Ramos (cell line): ENCODE measurements around the gene PPP1R26.
"Not testable (repeated sequence)": the region's sequence is repeated elsewhere in the genome, so short reads cannot be mapped to it uniquely, and the experiment has no call there.

ENCODE experiments used
- in situ Hi-C: fragments of 300-500 bp; cut with MboI; formaldehyde crosslinking; loops from one replicate; pipeline ENCODE4 v1.14.3; 2022; ENCODE audit warnings: low sequenced_read_pairs; ENCODE audit not compliant: unreplicated experiment

The PPP1R26 gene

GRCh38 chr9:135519179-135519971, 39.8 kb downstream of the PPP1R26 start:
- in situ Hi-C loops: no loop called here

DNA sequence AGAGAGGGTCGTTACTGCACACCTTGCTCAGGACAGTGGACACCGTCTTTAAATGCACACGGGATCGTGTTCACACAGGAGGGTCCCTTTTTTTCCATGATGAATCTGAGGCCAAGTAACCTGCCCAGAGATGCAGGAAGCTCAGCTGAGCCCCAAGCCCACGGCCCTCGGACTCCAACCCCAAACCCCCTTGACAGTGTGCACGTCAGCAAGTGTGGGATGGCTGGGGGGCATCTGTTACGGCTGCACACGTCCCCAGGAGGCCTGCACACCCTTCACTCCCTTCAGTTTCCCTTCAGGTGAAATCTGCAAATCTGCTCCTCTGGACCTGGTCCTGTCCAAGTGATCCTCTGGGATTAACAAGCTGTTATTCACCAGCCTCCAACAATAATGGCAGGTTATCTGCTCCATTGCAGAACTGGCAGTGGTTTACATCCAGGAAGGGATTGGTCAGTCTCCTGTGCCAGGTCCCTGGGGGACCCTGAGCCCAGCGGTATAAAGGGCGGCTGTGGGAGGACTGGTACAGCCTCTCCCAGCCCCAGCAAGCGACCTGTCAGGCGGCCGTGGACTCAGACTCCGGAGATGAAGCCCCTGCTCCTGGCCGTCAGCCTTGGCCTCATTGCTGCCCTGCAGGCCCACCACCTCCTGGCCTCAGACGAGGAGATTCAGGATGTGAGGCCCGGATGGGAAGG, 41.5 kb downstream of the PPP1R26 start, which contains the start of gene LCN1:
Gene LCN1, plus strand, starts transcription at position 525 of the 692 bp plus-strand sequence. Its CDS starts 58 bp downstream, at position 583.
- in situ Hi-C loops: no loop called here

- in situ Hi-C loops: no loop called here
These were observed 42.1 kb downstream of the PPP1R26 start for GRCh38 chr9:135521608-135522095.

GRCh38 chr9:135522137-135522877, 42.7 kb downstream of the PPP1R26 start:
- in situ Hi-C loops: no loop called here

DNA sequence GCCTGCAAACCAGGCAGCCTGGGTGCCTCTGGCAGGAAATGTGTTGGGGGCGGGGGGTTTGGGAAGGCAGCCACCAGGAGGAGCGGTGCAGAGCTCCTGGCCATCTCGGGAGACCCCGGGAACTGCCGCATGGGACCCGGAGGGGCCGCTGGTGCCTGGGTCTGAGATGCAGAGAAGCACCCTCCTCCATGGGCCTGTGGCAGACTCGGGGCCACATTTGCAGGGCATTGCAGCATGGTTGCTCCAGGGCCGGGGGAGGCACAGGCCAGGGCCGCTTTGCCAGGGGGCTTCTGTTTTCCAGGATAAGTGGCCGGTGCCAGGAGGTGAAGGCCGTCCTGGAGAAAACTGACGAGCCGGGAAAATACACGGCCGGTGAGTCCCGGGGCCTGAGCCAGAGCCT, 43.3 kb downstream of the PPP1R26 start:
- in situ Hi-C loops: no loop called here

DNA sequence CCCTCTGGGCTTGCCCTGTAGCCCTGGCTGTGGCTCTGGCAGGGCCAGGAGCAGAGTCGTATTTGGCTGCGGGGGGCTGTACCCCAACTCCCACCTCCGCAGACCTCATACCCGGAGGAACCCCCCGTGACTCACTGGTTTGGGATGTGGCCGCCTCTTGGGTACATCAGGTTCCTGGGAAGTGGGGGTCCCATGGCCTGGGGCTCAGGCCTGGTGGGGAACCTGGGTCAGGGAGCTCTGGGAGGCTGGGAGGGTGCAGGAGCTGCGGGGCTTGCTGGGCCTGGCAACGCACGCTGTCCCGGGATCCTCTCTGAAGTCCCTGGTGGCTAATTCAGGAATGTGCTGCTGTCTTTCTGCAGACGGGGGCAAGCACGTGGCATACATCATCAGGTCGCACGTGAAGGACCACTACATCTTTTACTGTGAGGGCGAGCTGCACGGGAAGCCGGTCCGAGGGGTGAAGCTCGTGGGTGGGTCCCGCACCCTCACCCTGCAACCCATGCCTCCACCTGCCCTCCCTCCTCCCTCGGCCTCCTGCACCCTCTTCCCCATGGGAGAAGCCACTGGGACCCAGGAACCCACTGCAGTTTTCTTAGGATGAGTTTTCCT, 44.0 kb downstream of the PPP1R26 start:
- in situ Hi-C loops: no loop called here

GRCh38 chr9:135524130-135524861, 44.7 kb downstream of the PPP1R26 start:
- in situ Hi-C loops: no loop called here

GRCh38 chr9:135525241-135526088, 45.9 kb downstream of the PPP1R26 start:
- in situ Hi-C loops: no loop called here

DNA sequence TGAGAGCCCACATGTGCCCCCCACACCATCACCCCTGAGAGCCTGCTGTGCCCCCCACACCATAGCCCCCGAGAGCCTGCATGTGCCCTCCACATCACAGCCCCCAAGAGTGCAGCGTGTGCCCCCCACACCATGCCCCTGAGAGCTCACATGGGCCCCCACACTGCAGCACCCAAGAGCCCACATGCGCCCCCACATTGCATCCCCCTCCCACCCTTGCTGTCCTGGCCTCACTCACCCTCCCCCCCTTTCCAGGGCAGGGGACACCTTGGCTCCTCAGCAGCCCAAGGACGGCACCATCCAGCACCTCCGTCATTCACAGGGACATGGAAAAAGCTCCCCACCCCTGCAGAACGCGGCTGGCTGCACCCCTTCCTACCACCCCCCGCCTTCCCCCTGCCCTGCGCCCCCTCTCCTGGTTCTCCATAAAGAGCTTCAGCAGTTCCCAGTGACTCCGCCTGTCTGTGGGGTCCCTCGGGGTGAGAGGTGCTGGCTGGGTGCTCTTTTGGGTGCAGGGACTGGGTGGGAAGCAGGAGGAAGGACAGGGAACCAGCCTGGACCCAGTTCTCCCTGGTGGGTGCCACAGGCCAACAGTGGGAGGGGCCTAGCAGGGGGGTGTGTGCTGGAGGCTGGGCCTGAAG, 46.6 kb downstream of the PPP1R26 start:
- in situ Hi-C loops: no loop called here

DNA sequence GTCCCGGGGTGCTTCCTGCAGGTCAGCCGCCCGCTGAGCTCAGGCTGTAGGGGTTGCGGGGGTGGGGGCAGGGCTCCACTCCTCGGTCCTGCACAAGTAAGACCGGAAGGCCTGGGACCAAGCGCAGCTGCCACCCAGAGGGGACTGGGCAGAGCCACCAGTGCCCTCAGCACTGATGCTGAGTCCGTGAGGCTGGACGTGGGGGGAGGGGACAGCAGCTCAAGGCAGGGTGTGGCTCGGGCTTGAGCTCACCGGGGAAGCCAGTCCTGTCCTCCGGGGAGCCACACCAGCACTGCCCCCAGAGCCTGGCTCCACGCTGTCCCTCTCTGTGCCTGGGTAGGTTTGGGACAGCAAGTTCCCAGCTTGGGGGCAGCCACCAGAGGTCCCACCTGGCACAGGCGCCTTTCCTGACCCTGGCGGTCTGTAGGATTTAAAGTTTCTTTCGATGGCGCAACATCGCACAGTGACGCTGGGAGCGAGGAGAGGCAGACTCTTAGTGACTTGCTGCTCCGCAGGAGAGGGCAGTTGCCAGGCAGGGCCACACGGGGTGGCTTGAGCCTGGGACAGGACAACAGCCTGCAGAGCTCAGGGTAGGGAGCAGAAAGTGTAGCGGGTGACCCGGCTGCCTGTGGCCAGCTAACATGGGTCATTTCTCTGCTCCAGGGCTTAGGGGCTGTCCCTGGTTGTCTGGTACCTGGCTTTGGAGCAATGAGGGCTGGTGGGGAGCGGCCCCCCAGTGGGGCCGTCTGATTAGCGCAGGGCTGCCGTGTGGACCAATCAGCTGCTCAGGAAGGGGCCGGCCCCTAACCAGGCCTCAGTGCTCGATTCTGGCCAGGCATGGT, 47.4 kb downstream of the PPP1R26 start:
- in situ Hi-C loops: no loop called here

DNA sequence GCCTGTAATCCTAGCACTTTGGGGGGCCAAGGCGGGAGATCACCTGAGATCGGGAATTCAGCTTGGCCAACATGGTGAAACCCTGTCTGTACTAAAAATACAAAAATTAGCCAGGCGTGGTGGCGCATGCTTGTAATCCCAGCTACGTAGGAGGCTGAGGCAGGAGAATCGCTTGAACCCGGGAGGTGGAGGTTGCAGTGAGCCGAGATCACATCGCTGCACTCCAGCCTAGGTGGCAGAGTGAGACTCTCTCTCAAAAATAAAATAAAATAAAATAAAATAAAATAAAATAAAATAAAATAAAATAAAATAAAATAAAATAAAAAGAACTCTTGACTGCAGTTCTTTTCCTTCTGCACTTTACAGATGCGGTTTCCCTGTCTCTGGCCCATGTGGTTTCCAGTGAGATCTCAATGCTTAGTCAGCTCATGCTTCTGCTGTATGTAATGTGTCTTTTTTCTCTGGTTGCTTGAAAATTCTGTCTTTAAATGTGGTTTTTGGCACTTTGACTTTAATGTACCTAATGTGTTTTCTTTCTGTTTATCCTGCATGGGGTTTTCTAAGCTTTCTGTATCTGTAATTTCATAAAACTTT, 49.4 kb downstream of the PPP1R26 start:
- in situ Hi-C loops: not testable (repeated sequence)

- in situ Hi-C loops: no loop called here
These were observed 50.6 kb downstream of the PPP1R26 start for GRCh38 chr9:135530146-135530545.

DNA sequence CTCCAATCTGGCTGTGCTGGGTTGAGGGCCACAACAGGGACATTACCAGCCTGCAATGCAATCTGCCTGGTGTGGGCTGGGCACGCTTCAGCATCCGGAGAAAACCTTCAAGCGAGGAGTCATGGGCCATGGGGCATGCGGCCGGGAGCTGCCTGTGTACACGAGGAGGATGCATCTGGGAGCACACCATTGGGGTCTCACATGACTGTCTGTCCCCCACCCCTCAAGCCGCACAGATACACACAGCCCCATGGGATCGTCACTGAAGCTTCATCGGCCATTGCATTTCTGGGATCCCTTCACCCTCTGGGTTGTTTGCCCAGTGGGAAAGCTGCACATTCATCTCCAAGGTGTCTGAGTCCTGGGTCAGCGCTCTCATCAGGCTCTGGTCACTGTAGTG, 51.5 kb downstream of the PPP1R26 start:
- in situ Hi-C loops: no loop called here

GRCh38 chr9:135533113-135533512, 53.5 kb downstream of the PPP1R26 start:
- in situ Hi-C loops: no loop called here

DNA sequence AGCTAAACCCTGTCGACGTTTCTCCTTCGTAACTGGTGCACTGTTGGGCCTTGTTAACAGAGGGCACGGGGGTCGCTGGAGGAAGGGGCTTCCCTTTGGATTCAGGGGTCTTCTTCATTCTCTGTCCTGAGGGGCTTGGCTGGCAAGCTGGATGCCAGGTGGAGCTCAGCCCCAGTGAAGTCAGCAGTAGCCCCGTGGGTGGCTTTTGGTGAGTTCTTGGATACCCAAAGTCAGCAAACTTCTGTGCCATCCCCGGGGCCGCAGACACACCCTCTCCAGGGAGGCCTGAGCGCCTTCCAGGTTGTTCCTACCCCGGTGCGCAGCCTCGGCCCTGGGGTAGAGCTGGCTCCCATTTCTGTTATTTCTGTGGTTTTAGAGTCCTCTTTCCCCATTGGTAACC, 54.1 kb downstream of the PPP1R26 start:
- in situ Hi-C loops: no loop called here

DNA sequence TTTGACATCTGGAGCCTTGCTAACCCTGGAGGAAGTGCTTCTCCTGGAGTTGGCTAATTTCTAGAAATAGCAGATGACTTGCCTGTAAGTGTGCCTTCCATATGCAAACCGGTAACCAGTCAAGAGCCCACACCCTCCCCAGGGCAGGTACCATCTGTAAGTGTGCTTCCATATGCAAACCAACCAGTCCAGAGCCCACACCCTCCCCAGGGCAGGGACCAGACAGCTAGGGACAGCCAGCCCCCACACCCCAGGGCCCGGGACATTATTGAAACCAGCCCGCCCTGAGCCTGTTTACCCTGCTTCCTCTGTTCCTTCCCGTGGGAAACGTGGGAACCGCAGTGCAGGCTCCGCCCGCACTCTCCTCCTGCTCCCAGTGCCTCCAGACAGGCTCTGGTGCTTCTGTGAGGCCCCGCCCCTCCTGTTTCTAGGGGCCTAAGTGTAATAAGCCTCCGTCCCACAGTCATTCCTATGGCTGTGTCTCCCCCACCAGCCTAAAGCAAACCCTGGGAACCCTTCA, 54.7 kb downstream of the PPP1R26 start:
- in situ Hi-C loops: not testable (repeated sequence)

DNA sequence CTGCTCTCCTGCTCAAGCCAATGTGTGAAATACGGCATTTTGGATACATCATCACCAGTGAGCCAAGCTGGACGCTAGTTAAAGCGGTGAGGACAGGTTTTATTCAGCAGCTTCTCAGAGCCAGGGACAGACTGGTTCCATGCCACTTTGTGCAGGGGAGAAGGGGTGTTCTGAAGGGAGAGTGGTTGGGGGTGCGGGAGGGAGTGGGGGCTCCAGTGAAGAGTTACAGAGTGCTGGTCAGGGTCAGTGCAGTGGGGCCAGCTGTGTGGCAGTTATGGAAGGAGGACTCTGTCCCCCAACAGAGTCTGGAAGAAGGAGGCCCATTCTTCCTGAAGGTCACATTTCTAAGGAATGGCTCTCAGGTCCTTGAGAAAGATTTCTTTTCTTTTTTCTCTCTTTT, 55.2 kb downstream of the PPP1R26 start:
- in situ Hi-C loops: not testable (repeated sequence)
